ENCODE measurements around the gene KLHL29.

DNA sequence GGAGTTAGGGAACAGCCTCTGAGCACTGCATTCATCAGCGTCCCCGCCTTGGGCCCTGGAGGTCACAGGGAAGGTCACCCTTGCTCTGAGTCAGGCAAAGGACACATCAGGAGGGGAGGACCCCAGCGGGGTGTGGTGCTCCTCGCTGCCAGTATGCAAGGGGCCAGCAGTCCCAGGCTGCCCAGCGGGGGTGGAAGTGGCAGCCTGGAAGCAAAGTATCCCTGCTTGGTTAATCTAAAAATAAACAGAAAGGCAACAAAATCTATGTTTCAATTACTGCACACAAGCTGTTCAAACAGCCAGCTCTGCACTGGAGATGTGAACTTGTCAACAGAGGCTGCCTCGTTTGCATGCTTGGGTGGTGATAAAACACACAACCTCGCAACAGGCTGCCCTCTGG lies 164.1 kb downstream of the KLHL29 start:
- TF ChIP-seq CTCF (IDR thresholded peaks at IDR 0.05 in 8 of 11, conservative IDR thresholded peaks at IDR 0.05 in 3 of 11): no peak
- no peak for TF ChIP-seq POLR2A (IDR thresholded peaks at IDR 0.05)
